Fibroblast of lung (primary cell): ENCODE data around the gene KIF13A. TPM values are rescaled to one million over a fixed set of nuclear protein-coding genes. Genes with fewer than 3 reads are reported as not detected.
A peak's percentile ranks its signal among the peaks of the same experiment; 100 is the strongest.

ENCODE experiments used
- DNase-seq, 2 donors: peaks; one replicate each; pipeline versions ENCODE4 v3.0.0 to v3.0.0-alpha.2; 2010; ENCODE audit warnings: low read depth in 2 of 2
- H2AFZ ChIP-seq: 2 replicates; pipeline ENCODE4 v1.5.1; 2012; ENCODE audit warnings: low read length, control low read depth, inconsistent platforms
- H3K27ac ChIP-seq: 2 replicates; pipeline ENCODE4 v1.5.1; 2011; ENCODE audit warnings: low read length, control low read depth; ENCODE audit not compliant: insufficient read depth
- H3K27me3 ChIP-seq: 2 replicates; pipeline ENCODE4 v1.5.1; 2011; ENCODE audit warnings: mild to moderate bottlenecking, low read length; ENCODE audit not compliant: control insufficient read depth, insufficient read depth
- H3K36me3 ChIP-seq: 2 replicates; pipeline ENCODE4 v1.5.1; 2011; ENCODE audit warnings: low read length; ENCODE audit not compliant: control insufficient read depth, insufficient read depth
- H3K4me1 ChIP-seq: 2 replicates; pipeline ENCODE4 v1.5.1; 2011; ENCODE audit warnings: low read length; ENCODE audit not compliant: control insufficient read depth, insufficient read depth; ENCODE audit errors: extremely low read depth
- H3K4me2 ChIP-seq: 2 replicates; pipeline ENCODE4 v1.5.1; 2011; ENCODE audit warnings: low read length, control low read depth; ENCODE audit not compliant: insufficient read depth; ENCODE audit errors: extremely low read depth
- H3K4me3 ChIP-seq, 4 experiments: fragments of 200-600 bp in 1 of 4; sonication (generic) in 1 of 4; replicated peaks in 1 of 4; 2 replicates each; pipeline ENCODE4 v1.5.1; 2011 to 2016; ENCODE audit warnings: low read length in 4 of 4, low read depth in 3 of 4, mild to moderate bottlenecking in 3 of 4, control low read depth in 2 of 4, inconsistent platforms in 1 of 4, mixed read lengths in 1 of 4; ENCODE audit not compliant: insufficient read depth in 1 of 4; ENCODE audit errors: control extremely low read depth in 1 of 4
- H3K79me2 ChIP-seq: 2 replicates; pipeline ENCODE4 v1.5.1; 2012; ENCODE audit warnings: mild to moderate bottlenecking, low read length, inconsistent platforms; ENCODE audit not compliant: control insufficient read depth, insufficient read depth
- H3K9ac ChIP-seq: 2 replicates; pipeline ENCODE4 v1.5.1; 2011; ENCODE audit warnings: mild to moderate bottlenecking, low read length, control low read depth; ENCODE audit not compliant: insufficient read depth
- H3K9me3 ChIP-seq: 2 replicates; pipeline ENCODE4 v1.5.1; 2012; ENCODE audit warnings: low read depth, low read length; ENCODE audit not compliant: control insufficient read depth, insufficient read depth
- H4K20me1 ChIP-seq: 2 replicates; pipeline ENCODE4 v1.5.1; 2011; ENCODE audit warnings: low read length; ENCODE audit not compliant: control insufficient read depth, insufficient read depth; ENCODE audit errors: extremely low read depth
- EZH2 ChIP-seq: IDR thresholded peaks from 2 replicates; pipeline ENCODE4 v1.5.1; 2012; ENCODE audit warnings: low read length, control low read depth, mild to moderate bottlenecking; ENCODE audit errors: missing control alignments
- polyA plus RNA-seq, 2 donors: library from polyadenylated mRNA; depleted of rRNA in 1 of 2; stranded (reverse) in 1 of 2; unstranded in 1 of 2; fragments of >200 nt; gene quantifications; 2 replicates each; pipeline ENCODE4 v1.2.1, GENCODE V29; 2011 to 2012; ENCODE audit warnings: missing spikeins in 1 of 2
- total RNA-seq: library from RNA; depleted of rRNA; stranded (reverse); fragments of >200 nt; gene quantifications from 2 replicates; pipeline ENCODE4 v1.2.1, GENCODE V29; 2014
- TF ChIP-seq, protein P1 (sequence below), 2 donors: IDR thresholded peaks in 1 of 2; conservative IDR thresholded peaks in 1 of 2; 1 replicate in 1 of 2; 2 replicates in 1 of 2; pipeline ENCODE4 v1.5.1; 2011 to 2012; ENCODE audit warnings: low read length in 2 of 2, control low read depth in 1 of 2, inconsistent platforms in 1 of 2, low read depth in 1 of 2, mild to moderate bottlenecking in 1 of 2

KIF13A gene
- total and polyA plus RNA-seq, 2 donors (not counting 1 experiment from before 2014, with no cell fraction given), result 52.3 to 114 TPM

DNA sequence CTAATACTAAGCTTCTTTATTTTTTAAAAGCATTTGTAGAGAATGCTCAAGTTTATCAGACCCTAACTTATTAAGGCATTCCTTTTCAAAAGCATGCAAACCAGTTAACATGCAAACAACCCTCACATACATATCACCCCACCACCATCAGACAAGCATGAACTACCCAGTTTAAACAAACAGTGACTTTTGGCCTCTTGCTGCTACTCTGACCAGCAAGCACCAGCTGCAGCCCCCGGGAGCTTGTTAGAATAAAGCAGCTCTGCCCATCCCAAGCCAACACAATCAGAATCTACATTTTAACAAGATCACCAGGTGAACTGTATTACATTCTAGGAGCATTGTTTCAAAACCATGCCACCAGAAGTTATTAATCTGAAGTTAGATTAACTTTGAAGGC is 274.9 kb downstream of the KIF13A start:
- Histone ChIP-seq H3K9ac (no peak overlapping the region), H3K27ac (no peak overlapping the region), H4K20me1 (no peaks in the 10 kb centered on the region), H3K4me3 (no peak overlapping the region), H3K79me2 (no peaks in the 10 kb centered on the region), H3K4me2 (peak overlapping the region; percentile 30), H3K27me3 (no peaks in the 10 kb centered on the region), H3K36me3 (no peaks in the 10 kb centered on the region), H3K4me1 (peaks cover 5% of the 10 kb centered on the region), H3K9me3 (no peaks in the 10 kb centered on the region), H2AFZ (no peak overlapping the region)
- DNase-seq, result peak in 1 of 2 donors; percentile 64
- no peak for TF ChIP-seq EZH2
- TF ChIP-seq, protein P1, sequence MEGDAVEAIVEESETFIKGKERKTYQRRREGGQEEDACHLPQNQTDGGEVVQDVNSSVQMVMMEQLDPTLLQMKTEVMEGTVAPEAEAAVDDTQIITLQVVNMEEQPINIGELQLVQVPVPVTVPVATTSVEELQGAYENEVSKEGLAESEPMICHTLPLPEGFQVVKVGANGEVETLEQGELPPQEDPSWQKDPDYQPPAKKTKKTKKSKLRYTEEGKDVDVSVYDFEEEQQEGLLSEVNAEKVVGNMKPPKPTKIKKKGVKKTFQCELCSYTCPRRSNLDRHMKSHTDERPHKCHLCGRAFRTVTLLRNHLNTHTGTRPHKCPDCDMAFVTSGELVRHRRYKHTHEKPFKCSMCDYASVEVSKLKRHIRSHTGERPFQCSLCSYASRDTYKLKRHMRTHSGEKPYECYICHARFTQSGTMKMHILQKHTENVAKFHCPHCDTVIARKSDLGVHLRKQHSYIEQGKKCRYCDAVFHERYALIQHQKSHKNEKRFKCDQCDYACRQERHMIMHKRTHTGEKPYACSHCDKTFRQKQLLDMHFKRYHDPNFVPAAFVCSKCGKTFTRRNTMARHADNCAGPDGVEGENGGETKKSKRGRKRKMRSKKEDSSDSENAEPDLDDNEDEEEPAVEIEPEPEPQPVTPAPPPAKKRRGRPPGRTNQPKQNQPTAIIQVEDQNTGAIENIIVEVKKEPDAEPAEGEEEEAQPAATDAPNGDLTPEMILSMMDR (conservative IDR thresholded peaks at IDR 0.05 in 1 of 2, IDR thresholded peaks at IDR 0.05 in 1 of 2; ENCODE audit: low read depth in 1 of 2, low read length in 2 of 2), result no peak

DNA sequence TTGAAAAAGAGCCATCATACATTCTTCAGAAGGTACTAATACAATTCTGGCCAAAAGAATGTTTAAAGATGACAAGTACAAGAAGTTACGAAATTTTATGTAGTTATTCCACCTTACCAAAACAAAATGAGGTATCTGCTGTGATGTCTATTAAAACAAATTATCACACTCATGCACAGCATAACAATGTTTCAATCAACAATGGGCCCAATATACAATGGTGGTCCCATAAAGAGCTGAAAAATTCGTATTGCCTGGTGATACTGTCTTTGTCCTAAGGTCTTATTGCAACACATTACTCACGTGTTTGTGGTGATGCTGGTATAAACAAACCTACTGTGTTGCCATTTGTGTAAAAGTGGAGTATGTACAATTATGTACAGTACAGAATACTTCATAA is 277.1 kb downstream of the KIF13A start:
- Histone ChIP-seq H3K27me3 (no peaks in the 10 kb centered on the region), H2AFZ (no peak overlapping the region), H3K4me1 (peaks cover 8% of the 10 kb centered on the region), H3K4me2 (no peak overlapping the region), H3K27ac (no peak overlapping the region), H3K9ac (no peak overlapping the region), H3K79me2 (peaks cover 12% of the 10 kb centered on the region), H4K20me1 (no peaks in the 10 kb centered on the region), H3K4me3 (no peak overlapping the region), H3K9me3 (no peaks in the 10 kb centered on the region), H3K36me3 (no peaks in the 10 kb centered on the region)
- no peak for TF ChIP-seq EZH2
- TF ChIP-seq, protein P1 (conservative IDR thresholded peaks at IDR 0.05 in 1 of 2, IDR thresholded peaks at IDR 0.05 in 1 of 2; ENCODE audit: low read depth in 1 of 2, low read length in 2 of 2), result no peak
- DNase-seq, result peak; percentile 37 to 84

GRCh38 chr6:17709476-17709875 is 278.0 kb downstream of the KIF13A start:
- Histone ChIP-seq H3K9me3 (no peaks in the 10 kb centered on the region), H3K79me2 (peaks cover 21% of the 10 kb centered on the region), H3K4me2 (no peak overlapping the region), H3K9ac (no peak overlapping the region), H4K20me1 (no peaks in the 10 kb centered on the region), H3K4me3 (no peak overlapping the region), H3K36me3 (no peaks in the 10 kb centered on the region), H2AFZ (no peak overlapping the region), H3K27ac (no peak overlapping the region), H3K27me3 (no peaks in the 10 kb centered on the region), H3K4me1 (peaks cover 5% of the 10 kb centered on the region)
- DNase-seq, result no peak
- TF ChIP-seq EZH2, result no peak
- TF ChIP-seq, protein P1 (conservative IDR thresholded peaks at IDR 0.05 in 1 of 2, IDR thresholded peaks at IDR 0.05 in 1 of 2; ENCODE audit: low read depth in 1 of 2, low read length in 2 of 2), result no peak

Other genes with a start within 250 kb of the KIF13A start
- 3.1 and 3.5 TPM in 2 replicates for gene NHLRC1, start 135.0 kb upstream of the KIF13A start, total RNA-seq
- gene NHLRC1, start 135.0 kb upstream of the KIF13A start, polyA plus RNA-seq, result 1.1 and 1.7 TPM in 2 replicates
- 12.8 and 17.5 TPM in 2 replicates for gene TPMT, start 167.4 kb upstream of the KIF13A start, total RNA-seq
- 20.2 and 30.5 TPM in 2 replicates for gene TPMT, start 167.4 kb upstream of the KIF13A start, polyA plus RNA-seq
- gene KDM1B, start 167.8 kb upstream of the KIF13A start, total RNA-seq, result 19.5 and 26.1 TPM in 2 replicates
- 12.0 and 14.9 TPM in 2 replicates for gene KDM1B, start 167.8 kb upstream of the KIF13A start, polyA plus RNA-seq